ENCODE data around the gene EBP. TPM values are rescaled to one million over a fixed set of nuclear protein-coding genes. Genes with fewer than 3 reads are reported as not detected.

Gene EBP
- total RNA-seq, 1 donor from 2014 or later, result 39.1 TPM

- peaks cover 27% of the 10 kb centered on the region for H3K4me1 Mint-ChIP-seq (ENCODE audit: low read depth)
- TF ChIP-seq, protein P1, sequence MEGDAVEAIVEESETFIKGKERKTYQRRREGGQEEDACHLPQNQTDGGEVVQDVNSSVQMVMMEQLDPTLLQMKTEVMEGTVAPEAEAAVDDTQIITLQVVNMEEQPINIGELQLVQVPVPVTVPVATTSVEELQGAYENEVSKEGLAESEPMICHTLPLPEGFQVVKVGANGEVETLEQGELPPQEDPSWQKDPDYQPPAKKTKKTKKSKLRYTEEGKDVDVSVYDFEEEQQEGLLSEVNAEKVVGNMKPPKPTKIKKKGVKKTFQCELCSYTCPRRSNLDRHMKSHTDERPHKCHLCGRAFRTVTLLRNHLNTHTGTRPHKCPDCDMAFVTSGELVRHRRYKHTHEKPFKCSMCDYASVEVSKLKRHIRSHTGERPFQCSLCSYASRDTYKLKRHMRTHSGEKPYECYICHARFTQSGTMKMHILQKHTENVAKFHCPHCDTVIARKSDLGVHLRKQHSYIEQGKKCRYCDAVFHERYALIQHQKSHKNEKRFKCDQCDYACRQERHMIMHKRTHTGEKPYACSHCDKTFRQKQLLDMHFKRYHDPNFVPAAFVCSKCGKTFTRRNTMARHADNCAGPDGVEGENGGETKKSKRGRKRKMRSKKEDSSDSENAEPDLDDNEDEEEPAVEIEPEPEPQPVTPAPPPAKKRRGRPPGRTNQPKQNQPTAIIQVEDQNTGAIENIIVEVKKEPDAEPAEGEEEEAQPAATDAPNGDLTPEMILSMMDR (IDR thresholded peaks at IDR 0.05), result no peak
- no peaks in the 10 kb centered on the region for H3K27me3 Mint-ChIP-seq (ENCODE audit: low read depth)
- peak; percentile 42 for DNase-seq (ENCODE audit: low spot score)
- peaks cover 9% of the 10 kb centered on the region for H3K9me3 Mint-ChIP-seq (ENCODE audit: low read depth)
- peak overlapping the region; percentile 96 for H3K27ac Mint-ChIP-seq (ENCODE audit: unreplicated experiment)
- H3K36me3 Mint-ChIP-seq (ENCODE audit: low read depth), result peaks cover 4% of the 10 kb centered on the region
- no peak overlapping the region for H3K4me3 Mint-ChIP-seq (ENCODE audit: unreplicated experiment)
Measured at GRCh38 chrX:48488034-48488433, 33.6 kb upstream of the EBP start.

DNA sequence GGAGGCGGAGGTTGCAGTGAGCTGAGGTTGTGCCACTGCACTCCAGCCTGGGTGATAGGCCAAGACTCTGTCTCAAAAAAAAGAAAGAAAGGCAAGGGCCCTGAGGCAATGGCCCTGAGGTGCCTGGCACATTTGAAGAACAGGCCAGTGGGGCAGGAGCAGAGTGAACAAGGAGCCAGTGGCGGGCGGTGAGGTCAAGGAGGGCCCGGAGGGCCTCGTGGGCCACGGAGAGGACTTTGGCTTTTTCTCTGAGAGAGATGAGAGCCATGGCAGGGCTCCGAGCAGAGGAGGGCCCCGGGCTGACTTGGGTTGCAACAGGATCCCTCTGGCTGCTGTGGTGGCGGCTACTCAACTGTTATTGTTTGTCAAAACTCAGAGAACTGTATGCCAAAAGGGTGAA, 32.3 kb upstream of the EBP start:
- H3K4me3 Mint-ChIP-seq (ENCODE audit: unreplicated experiment), result no peak overlapping the region
- H3K4me1 Mint-ChIP-seq (ENCODE audit: low read depth), result peaks cover 29% of the 10 kb centered on the region
- H3K27me3 Mint-ChIP-seq (ENCODE audit: low read depth), result no peaks in the 10 kb centered on the region
- DNase-seq (ENCODE audit: low spot score), result peak; percentile 43
- TF ChIP-seq, protein P1 (IDR thresholded peaks at IDR 0.05), result no peak
- peaks cover 4% of the 10 kb centered on the region for H3K36me3 Mint-ChIP-seq (ENCODE audit: low read depth)
- peak overlapping the region; percentile 17 for H3K27ac Mint-ChIP-seq (ENCODE audit: unreplicated experiment)
- peaks cover 9% of the 10 kb centered on the region for H3K9me3 Mint-ChIP-seq (ENCODE audit: low read depth)

DNA sequence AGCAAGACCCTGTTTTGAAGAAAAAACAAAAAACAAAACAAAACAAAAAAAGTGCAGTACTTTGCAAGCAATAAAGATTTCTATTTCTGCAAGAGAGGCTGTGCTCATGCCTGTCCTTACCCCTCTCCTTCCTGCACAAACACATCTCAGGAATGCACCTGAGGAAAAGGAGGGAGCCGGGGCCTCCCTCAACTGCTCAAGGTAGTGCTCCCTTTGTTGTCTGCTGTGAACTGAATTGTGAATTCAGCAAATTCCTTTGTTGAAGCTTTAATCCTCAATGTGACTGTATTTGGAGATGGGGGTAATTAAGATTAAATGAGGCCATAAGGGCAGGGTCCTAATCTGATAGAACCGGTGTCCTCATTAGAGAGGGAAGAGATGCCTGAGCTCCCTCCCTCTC, 31.7 kb upstream of the EBP start:
- Mint-ChIP-seq H3K27me3 (ENCODE audit: low read depth) (no peaks in the 10 kb centered on the region), H3K9me3 (ENCODE audit: low read depth) (peaks cover 9% of the 10 kb centered on the region), H3K4me3 (ENCODE audit: unreplicated experiment) (no peak overlapping the region), H3K36me3 (ENCODE audit: low read depth) (peaks cover 4% of the 10 kb centered on the region), H3K27ac (ENCODE audit: unreplicated experiment) (no peak overlapping the region), H3K4me1 (ENCODE audit: low read depth) (peaks cover 29% of the 10 kb centered on the region)
- TF ChIP-seq, protein P1 (IDR thresholded peaks at IDR 0.05), result no peak
- peak; percentile 21 for DNase-seq (ENCODE audit: low spot score)

- Mint-ChIP-seq H3K4me3 (ENCODE audit: unreplicated experiment) (no peak overlapping the region), H3K27me3 (ENCODE audit: low read depth) (no peaks in the 10 kb centered on the region), H3K36me3 (ENCODE audit: low read depth) (peaks cover 4% of the 10 kb centered on the region), H3K4me1 (ENCODE audit: low read depth) (peaks cover 29% of the 10 kb centered on the region), H3K27ac (ENCODE audit: unreplicated experiment) (peak overlapping the region; percentile 28), H3K9me3 (ENCODE audit: low read depth) (peaks cover 9% of the 10 kb centered on the region)
- TF ChIP-seq, protein P1 (IDR thresholded peaks at IDR 0.05), result no peak
- DNase-seq (ENCODE audit: low spot score), result peak; percentile 30
Measured at GRCh38 chrX:48490661-48491060, 30.9 kb upstream of the EBP start.

DNA sequence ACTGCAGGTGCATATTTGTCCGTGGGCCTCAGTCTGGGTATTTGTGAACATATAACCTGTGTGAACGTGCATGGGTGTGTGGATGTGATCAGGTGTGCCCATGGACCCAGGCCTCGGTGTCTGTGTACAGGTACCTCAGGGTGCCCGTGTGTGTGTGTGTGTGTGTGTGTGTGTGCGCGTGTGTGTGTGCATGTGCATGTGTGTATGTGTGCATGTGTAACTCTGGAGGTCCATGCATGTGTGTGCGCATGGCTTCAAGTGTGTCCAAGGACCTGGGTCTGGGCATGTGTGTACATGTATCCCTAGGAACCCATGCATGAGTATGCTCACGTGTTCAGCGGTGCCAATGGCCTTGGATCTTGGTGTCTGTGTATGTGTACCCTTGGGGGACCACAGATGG, 29.8 kb upstream of the EBP start:
- Mint-ChIP-seq H3K4me3 (ENCODE audit: unreplicated experiment) (no peak overlapping the region), H3K27ac (ENCODE audit: unreplicated experiment) (peak overlapping the region; percentile 50), H3K9me3 (ENCODE audit: low read depth) (peaks cover 9% of the 10 kb centered on the region), H3K36me3 (ENCODE audit: low read depth) (peaks cover 4% of the 10 kb centered on the region), H3K27me3 (ENCODE audit: low read depth) (no peaks in the 10 kb centered on the region), H3K4me1 (ENCODE audit: low read depth) (peaks cover 27% of the 10 kb centered on the region)
- TF ChIP-seq, protein P1 (IDR thresholded peaks at IDR 0.05), result no peak
- DNase-seq (ENCODE audit: low spot score), result peak; percentile 43
